ENCODE measurements around the gene PRR12.

GRCh38 chr19:49543032-49543431 lies 48.0 kb upstream of the PRR12 start:
- TF ChIP-seq POLR2A (IDR thresholded peaks at IDR 0.05) (no peak), CTCF (IDR thresholded peaks at IDR 0.05) (no peak)
